Adrenal gland (tissue), 12 donors: ENCODE results near the gene TEX35. TPM values are rescaled to one million over a fixed set of nuclear protein-coding genes. Genes with fewer than 3 reads are reported as not detected.
"Not testable (repeated sequence)": the region's sequence is repeated elsewhere in the genome, so short reads cannot be mapped to it uniquely, and the experiment has no call there.

Source experiments
- DNase-seq, 7 donors: peaks; one replicate each; pipeline ENCODE4 v3.0.0-alpha.2; 2019 to 2020
- H3K27ac ChIP-seq, 5 donors: fragments of 200-600 bp; sonication (generic) in 4 of 5; 1 replicate in 3 of 5; 2 replicates in 2 of 5; pipeline versions ENCODE4 v1.5.1 to v1.8.0; 2016 to 2020; ENCODE audit warnings: mild to moderate bottlenecking in 1 of 5
- H3K27me3 ChIP-seq: fragments of 200-600 bp; 2 replicates; pipeline ENCODE4 v1.8.0; 2021
- H3K36me3 ChIP-seq, 2 donors: fragments of 200-600 bp; replicated peaks in 1 of 2; 1 replicate in 1 of 2; 2 replicates in 1 of 2; pipeline versions ENCODE4 v1.5.1 to v1.8.0; 2018 to 2022
- H3K4me1 ChIP-seq, 2 donors: fragments of 200-600 bp; replicated peaks in 1 of 2; 1 replicate in 1 of 2; 2 replicates in 1 of 2; pipeline versions ENCODE4 v1.5.1 to v1.8.0; 2018 to 2021
- H3K4me3 ChIP-seq, 4 donors: fragments of 200-600 bp; sonication (generic) in 3 of 4; one replicate each; pipeline ENCODE4 v1.5.1; 2016 to 2018
- H3K9me3 ChIP-seq, 3 donors: fragments of 200-600 bp; sonication (generic) in 1 of 3; replicated peaks in 1 of 3; 1 replicate in 2 of 3; 2 replicates in 1 of 3; pipeline versions ENCODE4 v1.5.1 to v1.8.0; 2016 to 2021
- POLR2A ChIP-seq, 2 donors: fragments of 450-650 bp; IDR thresholded peaks; one replicate each; pipeline ENCODE4 v1.6.1; 2017; ENCODE audit warnings: antibody characterized with exemption in 2 of 2, mild to moderate bottlenecking in 2 of 2, moderate library complexity in 1 of 2
- WGBS, 4 donors: extraction: QIAGEN DNeasy Blood & Tissue Kit in 2 of 4; methylation state at CpG; one replicate each; pipeline versions ENCODE4 v1.1.5 to v1.1.7; 2013 to 2017; 5-methylcytosine and 5-hydroxymethylcytosine counted together
- intact Hi-C, 2 donors: fragments of 100-400 bp; cut with DNase I; formaldehyde crosslinking; loops; one replicate each; pipeline versions ENCODE4 v1.14.1 to v1.15.0; 2022 to 2023
- polyA plus RNA-seq, 3 donors: library from polyadenylated mRNA; stranded (reverse); fragments of 200-250 nt in 2 of 3; fragments of 350-450 nt in 1 of 3; fragmentation: Illumina TruSeq in 1 of 3; extraction: RNeasy Lipid Tissue Mini Kit (QIAGEN cat#74804) in 1 of 3; gene quantifications; one replicate each; pipeline ENCODE4 v1.2.3, GENCODE V29; 2013 to 2014
- total RNA-seq, 9 donors: library from RNA; depleted of rRNA in 4 of 9; stranded (reverse); fragments of >200 nt in 4 of 9; fragments of 120-200 nt in 1 of 9; fragmentation: NEBNext Ultra II Directional in 1 of 9; extraction: Animal tissue kit (Norgen Biotek cat#: 25700) in 1 of 9; gene quantifications; one replicate each; pipeline versions ENCODE4 v1.1.0 to v1.2.4, GENCODE V29; 2013 to 2023
- TF ChIP-seq, protein P1 (sequence below), 6 experiments: fragments of 450-650 bp in 4 of 6; fragments of 200-600 bp in 2 of 6; sonication (generic) in 1 of 6; IDR thresholded peaks; 1 replicate in 5 of 6; 2 replicates in 1 of 6; pipeline versions ENCODE4 v1.5.1 to v1.8.0; 2016 to 2021; ENCODE audit warnings: antibody characterized with exemption in 6 of 6, mild to moderate bottlenecking in 2 of 6, moderate library complexity in 1 of 6
- donor health status: healthy with polysubstance abuse.
- donor health status: Bipolar disorder and iron deficiency.
- donor health status: DM: yes; HTN: yes; CAD: no.
- donor health status: DM: no; HTN: no; CAD: no.
- donor health status: DM: no; HTN: no; CAD: no.
- donor health status: DM: yes; HTN: yes; CAD: no.

The TEX35 gene
- total and polyA plus RNA-seq, 12 donors: not detected

DNA sequence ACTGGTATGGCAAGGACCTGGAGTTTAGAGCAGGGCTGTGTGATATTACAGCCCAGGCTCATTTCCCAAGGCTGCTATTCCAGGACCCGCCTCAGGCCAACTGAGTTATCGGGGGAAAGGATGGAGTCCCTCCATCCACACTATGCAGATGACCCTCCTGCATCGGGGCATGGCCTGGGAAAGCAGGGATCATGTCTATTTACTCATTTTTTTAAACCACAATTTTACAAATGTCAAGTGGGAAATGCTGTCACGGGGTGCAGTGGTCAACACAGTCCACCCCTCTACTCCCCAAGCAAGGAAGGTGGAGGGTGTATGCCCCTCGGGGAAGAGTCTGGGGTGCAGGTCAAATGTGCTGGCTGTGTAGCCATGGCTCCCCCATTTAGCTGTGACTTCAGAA lies 10.1 kb upstream of the TEX35 start:
- no peak overlapping the region for H3K4me3 ChIP-seq
- no peaks in the 10 kb centered on the region for H3K36me3 ChIP-seq
- TF ChIP-seq POLR2A (IDR thresholded peaks at IDR 0.05): no peak
- TF ChIP-seq, protein P1, sequence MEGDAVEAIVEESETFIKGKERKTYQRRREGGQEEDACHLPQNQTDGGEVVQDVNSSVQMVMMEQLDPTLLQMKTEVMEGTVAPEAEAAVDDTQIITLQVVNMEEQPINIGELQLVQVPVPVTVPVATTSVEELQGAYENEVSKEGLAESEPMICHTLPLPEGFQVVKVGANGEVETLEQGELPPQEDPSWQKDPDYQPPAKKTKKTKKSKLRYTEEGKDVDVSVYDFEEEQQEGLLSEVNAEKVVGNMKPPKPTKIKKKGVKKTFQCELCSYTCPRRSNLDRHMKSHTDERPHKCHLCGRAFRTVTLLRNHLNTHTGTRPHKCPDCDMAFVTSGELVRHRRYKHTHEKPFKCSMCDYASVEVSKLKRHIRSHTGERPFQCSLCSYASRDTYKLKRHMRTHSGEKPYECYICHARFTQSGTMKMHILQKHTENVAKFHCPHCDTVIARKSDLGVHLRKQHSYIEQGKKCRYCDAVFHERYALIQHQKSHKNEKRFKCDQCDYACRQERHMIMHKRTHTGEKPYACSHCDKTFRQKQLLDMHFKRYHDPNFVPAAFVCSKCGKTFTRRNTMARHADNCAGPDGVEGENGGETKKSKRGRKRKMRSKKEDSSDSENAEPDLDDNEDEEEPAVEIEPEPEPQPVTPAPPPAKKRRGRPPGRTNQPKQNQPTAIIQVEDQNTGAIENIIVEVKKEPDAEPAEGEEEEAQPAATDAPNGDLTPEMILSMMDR (IDR thresholded peaks at IDR 0.05): no peak
- no peak overlapping the region for H3K27ac ChIP-seq
- intact Hi-C loops: loop anchor here (5.0 kb wide), 1 partner anchor 191 kb away; no protein-coding TSS in a partner anchor
- WGBS, 4 donors: 69 to 88% (median 83%) methylated on average over 5 of the region's 5 CpGs
- no peaks in the 10 kb centered on the region for H3K4me1 ChIP-seq
- no peaks in the 10 kb centered on the region for H3K27me3 ChIP-seq
- no peaks in the 10 kb centered on the region for H3K9me3 ChIP-seq
- DNase-seq: no peak

DNA sequence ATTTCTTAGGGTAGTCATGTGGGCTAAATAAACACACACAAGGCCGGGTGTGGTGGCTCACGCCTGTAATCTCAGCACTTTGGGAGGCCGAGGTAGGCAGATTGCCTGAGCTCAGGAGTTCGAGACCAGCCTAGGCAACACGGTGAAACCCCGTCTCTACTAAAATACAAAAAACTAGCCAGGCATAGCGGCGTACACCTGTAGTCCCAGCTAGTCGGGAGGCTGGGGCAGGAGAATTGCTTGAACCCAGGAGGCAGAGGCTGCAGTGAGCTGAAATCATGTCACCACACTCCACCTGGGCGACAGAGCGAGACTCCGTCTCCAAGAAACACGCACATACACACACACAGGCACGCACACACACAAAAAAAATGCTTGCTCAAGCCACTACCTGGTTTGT lies 9.6 kb upstream of the TEX35 start:
- H3K4me1 ChIP-seq, H3K27me3 ChIP-seq, DNase-seq, H3K36me3 ChIP-seq, H3K4me3 ChIP-seq, H3K27ac ChIP-seq, H3K9me3 ChIP-seq: not testable (repeated sequence)
- WGBS, 4 donors: 91 to 94% (median 93%) methylated on average over 14 of the region's 14 CpGs
- intact Hi-C loops: loop anchor here (5.0 kb wide), 1 partner anchor 191 kb away; no protein-coding TSS in a partner anchor

DNA sequence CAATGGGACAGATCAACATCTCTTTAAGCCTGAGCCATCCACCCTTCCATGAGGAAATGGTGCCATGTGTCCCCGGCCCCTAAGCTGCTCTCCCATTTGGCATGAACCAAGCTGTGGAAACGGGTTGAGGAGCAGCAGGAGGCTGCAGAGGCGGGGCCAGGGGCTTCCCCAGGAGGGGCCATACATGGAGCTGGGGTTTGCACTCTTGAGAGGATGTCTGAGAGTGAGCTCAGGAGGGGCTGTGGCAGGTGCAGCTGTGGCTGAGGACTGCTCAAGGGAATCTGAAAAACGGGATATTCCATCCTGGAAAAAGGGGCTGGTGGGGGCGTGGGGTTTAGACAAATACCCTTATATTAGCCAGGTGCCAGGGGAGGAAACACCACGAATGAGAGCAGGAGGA lies 9.1 kb upstream of the TEX35 start:
- TF ChIP-seq POLR2A (IDR thresholded peaks at IDR 0.05): no peak
- TF ChIP-seq, protein P1 (IDR thresholded peaks at IDR 0.05): no peak
- H3K27ac ChIP-seq: no peak overlapping the region
- no peak overlapping the region for H3K4me3 ChIP-seq
- no peaks in the 10 kb centered on the region for H3K4me1 ChIP-seq
- WGBS, 4 donors: 45 to 79% (median 72%) methylated on average over 6 of the region's 6 CpGs
- intact Hi-C loops: loop anchor here (5.0 kb wide), 1 partner anchor 192 kb away; no protein-coding TSS in a partner anchor
- H3K9me3 ChIP-seq: no peaks in the 10 kb centered on the region
- no peaks in the 10 kb centered on the region for H3K27me3 ChIP-seq
- no peaks in the 10 kb centered on the region for H3K36me3 ChIP-seq
- no peak for DNase-seq

DNA sequence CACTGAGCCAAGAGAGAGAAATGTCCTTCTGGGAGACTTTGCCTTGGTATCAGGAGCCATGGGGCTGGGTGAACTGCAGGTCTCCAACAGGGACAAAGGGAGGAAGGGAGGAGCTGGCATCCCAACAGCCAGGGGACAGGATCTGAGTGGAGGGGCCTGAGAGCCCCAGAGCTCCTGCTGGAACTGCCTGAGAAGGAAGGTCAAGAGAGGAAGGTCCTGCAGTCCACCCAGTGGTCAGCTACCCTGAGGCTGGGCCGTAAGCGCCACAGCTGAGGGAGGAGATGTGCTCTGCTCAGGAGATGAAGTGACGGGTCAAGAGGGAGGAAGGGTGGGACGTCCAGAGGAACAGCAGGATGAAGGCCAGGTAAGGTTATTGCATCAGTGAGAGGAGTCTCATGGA lies 8.6 kb upstream of the TEX35 start:
- intact Hi-C loops: loop anchor here (5.0 kb wide), 1 partner anchor 192 kb away; no protein-coding TSS in a partner anchor
- no peaks in the 10 kb centered on the region for H3K27me3 ChIP-seq
- 76 to 86% (median 80%) methylated on average over 4 of the region's 4 CpGs for WGBS, 4 donors
- H3K9me3 ChIP-seq: no peaks in the 10 kb centered on the region
- no peak for DNase-seq
- no peaks in the 10 kb centered on the region for H3K36me3 ChIP-seq
- TF ChIP-seq, protein P1 (IDR thresholded peaks at IDR 0.05): no peak
- H3K4me1 ChIP-seq: no peaks in the 10 kb centered on the region
- H3K27ac ChIP-seq: no peak overlapping the region
- no peak overlapping the region for H3K4me3 ChIP-seq

DNA sequence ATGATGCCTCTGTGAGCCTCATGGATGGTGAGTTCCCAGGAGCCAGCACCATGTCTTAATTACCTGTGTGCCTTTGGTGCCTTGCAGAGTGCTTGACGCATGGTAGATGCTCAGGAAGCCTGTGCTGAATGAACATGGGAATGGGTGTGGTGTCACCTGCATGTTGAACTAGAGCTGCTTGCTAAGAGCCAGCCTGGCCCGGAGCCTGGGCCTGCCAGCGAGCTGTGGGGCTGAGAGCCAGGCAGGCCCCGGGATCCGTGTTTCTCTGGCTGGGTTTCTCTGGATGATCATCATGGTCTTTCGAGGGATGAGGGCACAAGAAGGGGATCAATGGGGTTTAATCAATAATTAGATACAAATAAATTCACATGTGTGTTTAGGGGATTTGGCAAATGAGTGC lies 6.7 kb upstream of the TEX35 start:
- no peaks in the 10 kb centered on the region for H3K9me3 ChIP-seq
- no peak for DNase-seq
- H3K4me1 ChIP-seq: no peaks in the 10 kb centered on the region
- no peaks in the 10 kb centered on the region for H3K36me3 ChIP-seq
- intact Hi-C loops: no loop called here
- H3K27ac ChIP-seq: no peak overlapping the region
- WGBS, 4 donors: 88 to 100% (median 94%) methylated on average over 1 to 6 of the region's 6 CpGs
- H3K4me3 ChIP-seq: no peak overlapping the region
- no peaks in the 10 kb centered on the region for H3K27me3 ChIP-seq
- TF ChIP-seq POLR2A (IDR thresholded peaks at IDR 0.05): no peak
- TF ChIP-seq, protein P1 (IDR thresholded peaks at IDR 0.05): no peak
